Calu3 (cell line): ENCODE measurements around the gene PAX5. TPM values are rescaled to one million over a fixed set of nuclear protein-coding genes. Genes with fewer than 3 reads are reported as not detected.
A peak's percentile ranks its signal among the peaks of the same experiment; 100 is the strongest.

Experiments used
- BruUV-seq: library from RNA; stranded (reverse); fragments of 400-500 nt; replicated peaks from 2 replicates; lab custom pipeline; 2021; lab: Mats Ljungman, UMichigan
- CTCF ChIA-PET: fragments of 300-600 bp; sonication (Branson Sonifier 250); formaldehyde crosslinking; loops from one replicate; lab custom pipeline; 2022; ENCODE audit warnings: antibody characterized with exemption; lab: Charles Lee
- DNase-seq: peaks from one replicate; pipeline ENCODE4 v3.0.0; 2022
- H3K27ac Mint-ChIP-seq: one replicate; pipeline ENCODE4 v1.8.0; 2022; ENCODE audit warnings: mixed read lengths; ENCODE audit not compliant: unreplicated experiment
- H3K27me3 Mint-ChIP-seq: one replicate; pipeline ENCODE4 v1.8.0; 2022; ENCODE audit warnings: mixed read lengths; ENCODE audit not compliant: unreplicated experiment
- H3K36me3 Mint-ChIP-seq: one replicate; pipeline ENCODE4 v1.8.0; 2022; ENCODE audit warnings: mild to moderate bottlenecking, moderate library complexity, mixed read lengths; ENCODE audit not compliant: insufficient read depth, unreplicated experiment
- H3K4me1 Mint-ChIP-seq: one replicate; pipeline ENCODE4 v1.8.0; 2022; ENCODE audit warnings: mild to moderate bottlenecking, low read depth, mixed read lengths; ENCODE audit not compliant: unreplicated experiment
- H3K4me3 Mint-ChIP-seq: one replicate; pipeline ENCODE4 v1.8.0; 2022; ENCODE audit warnings: mild to moderate bottlenecking, low read depth, moderate library complexity, mixed read lengths; ENCODE audit not compliant: unreplicated experiment
- H3K9me3 Mint-ChIP-seq: one replicate; pipeline ENCODE4 v1.8.0; 2022; ENCODE audit warnings: low read depth, mixed read lengths; ENCODE audit not compliant: unreplicated experiment
- CTCF ChIP-seq: fragments of 200-600 bp; IDR thresholded peaks from one replicate; pipeline ENCODE4 v1.8.0; 2022; ENCODE audit warnings: antibody characterized with exemption; ENCODE audit not compliant: unreplicated experiment
- intact Hi-C: fragments of 100-400 bp; cut with micrococcal nuclease; formaldehyde crosslinking; loops from one replicate; pipeline ENCODE4 v1.10.0; 2022; ENCODE audit not compliant: unreplicated experiment
- total RNA-seq: library from RNA; stranded (reverse); gene quantifications from 2 replicates; pipeline ENCODE4 v1.2.3, GENCODE V29; 2022

PAX5 gene
- total RNA-seq, 1 experiment from 2014 or later: not detected

GRCh38 chr9:37034938-37035647 is 1.0 kb upstream of the PAX5 start:
- CTCF ChIA-PET: no interaction called here
- DNase-seq: no peak
- Mint-ChIP-seq H3K36me3 (peaks cover 5% of the 10 kb centered on the region), H3K27me3 (peaks cover 45% of the 10 kb centered on the region), H3K4me3 (peak overlapping the region; percentile 47), H3K4me1 (peaks cover 18% of the 10 kb centered on the region), H3K9me3 (no peaks in the 10 kb centered on the region), H3K27ac (no peak overlapping the region)
- no peak for TF ChIP-seq CTCF
- no TSS peak for BruUV-seq
- intact Hi-C loops: no loop called here

- DNase-seq: no peak
- BruUV-seq: no TSS peak
- no peak overlapping the region for H3K4me3 Mint-ChIP-seq
Observed at GRCh38 chr9:37034305-37034937, 353 bp upstream of the PAX5 start.

GRCh38 chr9:37033141-37033540 is 927 bp downstream of the PAX5 start:
- CTCF ChIA-PET: no interaction called here
- intact Hi-C loops: no loop called here
- no peak for TF ChIP-seq CTCF
- Mint-ChIP-seq H3K27me3 (peaks cover 45% of the 10 kb centered on the region), H3K4me3 (no peak overlapping the region), H3K36me3 (peaks cover 5% of the 10 kb centered on the region), H3K27ac (no peak overlapping the region), H3K9me3 (no peaks in the 10 kb centered on the region), H3K4me1 (peaks cover 18% of the 10 kb centered on the region)
- BruUV-seq: no TSS peak
- DNase-seq: no peak

More at GRCh38 chr9:37034305-37034937, 353 bp upstream of the PAX5 start:
- CTCF ChIA-PET: no interaction called here
- no peaks in the 10 kb centered on the region for H3K9me3 Mint-ChIP-seq
- H3K36me3 Mint-ChIP-seq: peaks cover 5% of the 10 kb centered on the region
- intact Hi-C loops: no loop called here
- peaks cover 18% of the 10 kb centered on the region for H3K4me1 Mint-ChIP-seq
- H3K27ac Mint-ChIP-seq: no peak overlapping the region
- TF ChIP-seq CTCF: no peak
- peaks cover 45% of the 10 kb centered on the region for H3K27me3 Mint-ChIP-seq

GRCh38 chr9:37032713-37033112 is 1.4 kb downstream of the PAX5 start:
- CTCF ChIA-PET: no interaction called here
- no peak overlapping the region for H3K27ac Mint-ChIP-seq
- H3K27me3 Mint-ChIP-seq: peaks cover 45% of the 10 kb centered on the region

More at GRCh38 chr9:37032713-37033112, 1.4 kb downstream of the PAX5 start:
- H3K4me1 Mint-ChIP-seq: peaks cover 18% of the 10 kb centered on the region
- H3K36me3 Mint-ChIP-seq: peaks cover 7% of the 10 kb centered on the region
- DNase-seq: no peak
- no peak overlapping the region for H3K4me3 Mint-ChIP-seq
- no TSS peak for BruUV-seq
- intact Hi-C loops: no loop called here
- no peaks in the 10 kb centered on the region for H3K9me3 Mint-ChIP-seq
- TF ChIP-seq CTCF: no peak
